IMR-90 (cell line): Measurements from ENCODE around the gene DSE. TPM values are rescaled to one million over a fixed set of nuclear protein-coding genes. Genes with fewer than 3 reads are reported as not detected.

Experiments
- ATAC-seq: fragments of 200-7000 bp; cut with Tn5 transposase; 2 replicates; pipeline ENCODE4 v1.9.1; 2020; ENCODE audit warnings: low read depth, mild to moderate bottlenecking, moderate library complexity
- BruUV-seq: library from RNA; stranded (reverse); fragments of 400-500 nt; replicated peaks from 2 replicates; lab custom pipeline; 2021; lab: Mats Ljungman, UMichigan
- CTCF ChIA-PET: fragments of 300-600 bp; formaldehyde crosslinking; extraction: SDS; loops from one replicate; lab custom pipeline; 2021; ENCODE audit warnings: antibody characterized with exemption; lab: Yijun Ruan, JAX
- POLR2A ChIA-PET: fragments of 300-600 bp; sonication (Branson Sonifier 250); formaldehyde crosslinking; loops from one replicate; lab custom pipeline; 2022; ENCODE audit warnings: antibody characterized with exemption; ENCODE audit not compliant: unreplicated experiment; lab: Charles Lee
- DNase-seq: peaks from one replicate; pipeline ENCODE4 v3.0.0; 2013
- H2AFZ ChIP-seq: replicated peaks from 2 replicates; pipeline ENCODE3; 2013; ENCODE audit warnings: low read length, mild to moderate bottlenecking; ENCODE audit not compliant: poor library complexity
- H2AK5ac ChIP-seq: 2 replicates; pipeline ENCODE4 v1.6.1; 2013; ENCODE audit warnings: low read depth, low read length, inconsistent platforms
- H2AK9ac ChIP-seq: replicated peaks from 2 replicates; pipeline ENCODE3; 2013; ENCODE audit warnings: mild to moderate bottlenecking, low read depth, low read length, moderate library complexity; ENCODE audit not compliant: poor library complexity
- H2BK120ac ChIP-seq: 2 replicates; pipeline ENCODE4 v1.6.1; 2013; ENCODE audit warnings: low read depth, low read length, inconsistent platforms
- H2BK15ac ChIP-seq: 3 replicates; pipeline ENCODE4 v1.6.1; 2013; ENCODE audit warnings: low read depth, low read length, inconsistent platforms
- H2BK20ac ChIP-seq: 2 replicates; pipeline ENCODE4 v1.6.1; 2013; ENCODE audit warnings: low read depth, mild to moderate bottlenecking, inconsistent platforms, low read length, moderate library complexity
- H2BK5ac ChIP-seq: 2 replicates; pipeline ENCODE4 v1.6.1; 2013; ENCODE audit warnings: mild to moderate bottlenecking, low read depth, low read length, inconsistent platforms; ENCODE audit not compliant: poor library complexity, severe bottlenecking
- H3K14ac ChIP-seq: replicated peaks from 2 replicates; pipeline ENCODE4 v1.6.1; 2013; ENCODE audit warnings: low read depth, low read length, inconsistent platforms
- H3K18ac ChIP-seq: 2 replicates; pipeline ENCODE4 v1.6.1; 2013; ENCODE audit warnings: low read depth, low read length, control low read depth
- H3K23ac ChIP-seq: 2 replicates; pipeline ENCODE4 v1.6.1; 2013; ENCODE audit warnings: low read depth, low read length, inconsistent platforms
- H3K27ac ChIP-seq: 2 replicates; pipeline ENCODE4 v1.5.1; 2013; ENCODE audit warnings: mild to moderate bottlenecking, control low read depth, low read length; ENCODE audit not compliant: insufficient read depth
- H3K27me3 ChIP-seq: 2 replicates; pipeline ENCODE4 v1.6.1; 2013; ENCODE audit warnings: low read length; ENCODE audit not compliant: control insufficient read depth, insufficient read depth
- H3K36me3 ChIP-seq: 2 replicates; pipeline ENCODE4 v1.6.1; 2013; ENCODE audit warnings: low read length, mixed read lengths; ENCODE audit not compliant: control insufficient read depth, insufficient read depth
- H3K4ac ChIP-seq: 2 replicates; pipeline ENCODE4 v1.6.1; 2013; ENCODE audit warnings: low read depth, low read length, inconsistent platforms
- H3K4me1 ChIP-seq: 2 replicates; pipeline ENCODE4 v1.6.1; 2013; ENCODE audit warnings: low read length, mixed read lengths; ENCODE audit not compliant: control insufficient read depth, insufficient read depth
- H3K4me2 ChIP-seq: 2 replicates; pipeline ENCODE4 v1.6.1; 2013; ENCODE audit warnings: low read depth, mild to moderate bottlenecking, control low read depth, low read length, moderate library complexity
- H3K4me3 ChIP-seq: 2 replicates; pipeline ENCODE4 v1.5.1; 2013; ENCODE audit warnings: low read depth, mild to moderate bottlenecking, control low read depth, low read length, moderate library complexity; ENCODE audit not compliant: insufficient read depth
- H3K56ac ChIP-seq: 2 replicates; pipeline ENCODE4 v1.6.1; 2013; ENCODE audit warnings: low read length, inconsistent platforms; ENCODE audit not compliant: insufficient read depth; ENCODE audit errors: extremely low read depth
- H3K79me1 ChIP-seq, 2 experiments: 2 replicates each; pipeline ENCODE4 v1.6.1; 2013; ENCODE audit warnings: low read length in 2 of 2, inconsistent platforms in 1 of 2, low read depth in 1 of 2
- H3K9ac ChIP-seq: 2 replicates; pipeline ENCODE4 v1.6.1; 2013; ENCODE audit warnings: low read depth, low read length, control low read depth
- H3K9me1 ChIP-seq: 2 replicates; pipeline ENCODE4 v1.6.1; 2013; ENCODE audit warnings: low read length, inconsistent platforms; ENCODE audit not compliant: insufficient read depth
- H3K9me3 ChIP-seq: 2 replicates; pipeline ENCODE4 v1.6.1; 2013; ENCODE audit warnings: low read length; ENCODE audit not compliant: control insufficient read depth, insufficient read depth
- H4K20me1 ChIP-seq: 2 replicates; pipeline ENCODE4 v1.6.1; 2013; ENCODE audit warnings: low read length, inconsistent platforms; ENCODE audit not compliant: insufficient read depth
- H4K5ac ChIP-seq: 2 replicates; pipeline ENCODE4 v1.6.1; 2013; ENCODE audit warnings: mild to moderate bottlenecking, low read depth, low read length, control low read depth
- H4K8ac ChIP-seq, 2 experiments: 2 replicates each; pipeline ENCODE4 v1.6.1; 2013; ENCODE audit warnings: low read depth in 2 of 2, low read length in 2 of 2, control low read depth in 1 of 2, inconsistent platforms in 1 of 2
- H4K91ac ChIP-seq: 2 replicates; pipeline ENCODE4 v1.6.1; 2013; ENCODE audit warnings: low read depth, low read length, inconsistent platforms; ENCODE audit not compliant: insufficient read depth
- BHLHE40 ChIP-seq: fragments of 150-350 bp; IDR thresholded peaks from 2 replicates; pipeline ENCODE4 v1.6.1; 2016; ENCODE audit warnings: mild to moderate bottlenecking, low read depth, low read length
- CEBPB ChIP-seq: IDR thresholded peaks from 2 replicates; pipeline ENCODE4 v1.6.1; 2012; ENCODE audit warnings: low read depth, low read length, improper control_type of control experiment
- CHD1 ChIP-seq: IDR thresholded peaks from 2 replicates; pipeline ENCODE4 v1.6.1; 2012; ENCODE audit warnings: low read depth, low read length, improper control_type of control experiment
- CTCF ChIP-seq: conservative IDR thresholded peaks from 2 replicates; pipeline ENCODE4 v1.5.1; 2012; ENCODE audit warnings: mild to moderate bottlenecking, low read depth, low read length, improper control_type of control experiment
- ELK1 ChIP-seq: fragments of 150-350 bp; IDR thresholded peaks from 2 replicates; pipeline ENCODE4 v1.6.1; 2016; ENCODE audit warnings: low read depth, mild to moderate bottlenecking, low read length, moderate library complexity, borderline replicate concordance
- FOS ChIP-seq: fragments of 150-350 bp; IDR thresholded peaks from 2 replicates; pipeline ENCODE4 v1.6.1; 2016; ENCODE audit warnings: low read depth, low read length
- MAFK ChIP-seq: IDR thresholded peaks from 2 replicates; pipeline ENCODE4 v1.6.1; 2012; ENCODE audit warnings: low read depth, low read length, improper control_type of control experiment
- MAZ ChIP-seq: IDR thresholded peaks from 2 replicates; pipeline ENCODE4 v1.6.1; 2012; ENCODE audit warnings: low read depth, mild to moderate bottlenecking, low read length, improper control_type of control experiment, moderate library complexity, borderline replicate concordance
- MXI1 ChIP-seq: IDR thresholded peaks from 2 replicates; pipeline ENCODE4 v1.6.1; 2012; ENCODE audit warnings: low read depth, mild to moderate bottlenecking, low read length, moderate library complexity, borderline replicate concordance
- NFE2L2 ChIP-seq: fragments of 150-350 bp; IDR thresholded peaks from 2 replicates; pipeline ENCODE4 v1.6.1; 2016; ENCODE audit warnings: low read depth, mild to moderate bottlenecking, low read length
- POLR2A ChIP-seq: IDR thresholded peaks from 2 replicates; pipeline ENCODE4 v1.6.1; 2012; ENCODE audit warnings: mild to moderate bottlenecking, low read depth, low read length
- RAD21 ChIP-seq: IDR thresholded peaks from 2 replicates; pipeline ENCODE4 v1.6.1; 2012; ENCODE audit warnings: low read length, improper control_type of control experiment
- RCOR1 ChIP-seq: IDR thresholded peaks from 2 replicates; pipeline ENCODE4 v1.6.1; 2012; ENCODE audit warnings: mild to moderate bottlenecking, low read length, improper control_type of control experiment; ENCODE audit not compliant: insufficient replicate concordance
- RFX5 ChIP-seq: IDR thresholded peaks from 2 replicates; pipeline ENCODE4 v1.8.0; 2012; ENCODE audit warnings: low read depth, mild to moderate bottlenecking, low read length, moderate library complexity
- SMC3 ChIP-seq: fragments of 150-350 bp; IDR thresholded peaks from 2 replicates; pipeline ENCODE4 v1.6.1; 2016; ENCODE audit warnings: low read depth, mild to moderate bottlenecking, antibody characterized with exemption, low read length, moderate library complexity
- USF2 ChIP-seq: fragments of 150-350 bp; IDR thresholded peaks from 2 replicates; pipeline ENCODE4 v1.6.1; 2017; ENCODE audit warnings: mild to moderate bottlenecking, antibody characterized with exemption, low read length, low read depth
- WGBS, 2 experiments: methylation state at CpG; one replicate each; pipeline versions ENCODE4 v1.1.5 to v1.1.7; 2013; ENCODE audit warnings: missing lambda C conversion rate in 2 of 2; ENCODE audit not compliant: insufficient read length in 1 of 2; ENCODE audit errors: extremely low coverage in 2 of 2; 5-methylcytosine and 5-hydroxymethylcytosine counted together
- dilution Hi-C: fragments of 300-500 bp; cut with HindIII; formaldehyde crosslinking; loops from one replicate; pipeline ENCODE4 v1.14.3; 2018; ENCODE audit warnings: low sequenced_read_pairs; ENCODE audit not compliant: unreplicated experiment
- in situ Hi-C: fragments of 300-500 bp; cut with MboI; formaldehyde crosslinking; loops from 3 replicates; pipeline ENCODE4 v1.14.3; 2019; ENCODE audit warnings: low sequenced_read_pairs, inconsistent platforms, mixed read lengths
- intact Hi-C: fragments of 100-400 bp; cut with micrococcal nuclease; formaldehyde crosslinking; loops from 2 replicates; pipeline ENCODE4 v1.10.0; 2022
- polyA plus RNA-seq, 3 experiments: library from polyadenylated mRNA; depleted of rRNA; stranded (reverse); fragments of >200 nt; gene quantifications; 2 replicates each; pipeline ENCODE4 v1.2.3, GENCODE V29; 2012; ENCODE audit warnings: low replicate concordance in 1 of 3
- total RNA-seq: library from RNA; depleted of rRNA; stranded (reverse); fragments of >200 nt; gene quantifications from 2 replicates; pipeline ENCODE4 v1.2.3, GENCODE V29; 2012

Gene DSE
- total and polyA plus RNA-seq, 2 of the 4 experiments (the other 2 are of a cell fraction), result 48.0 to 154 TPM

- H3K36me3 ChIP-seq, result peaks cover 5% of the 10 kb centered on the region
- H2AFZ ChIP-seq, result no peak overlapping the region
- intact Hi-C loops, result no loop called here
- ChIA-PET POLR2A (no interaction called here), CTCF (interaction anchor here (0.6 kb wide), 1 partner anchor 98 kb away, joined by 3 read pairs; the partner anchor contains the start of gene CALHM5)
- H3K4me1 ChIP-seq, result peaks cover 4% of the 10 kb centered on the region
- H2BK15ac ChIP-seq, result no peak overlapping the region
- H4K8ac ChIP-seq, result no peak overlapping the region
- no peak overlapping the region for H4K5ac ChIP-seq
- H3K4ac ChIP-seq, result no peak overlapping the region
- no peak for ATAC-seq
- H3K4me3 ChIP-seq, result no peak overlapping the region
- no peak overlapping the region for H3K9ac ChIP-seq
- WGBS, 2 experiments, result no CpG with 5 or more reads among the region's 1 CpG
- H3K27me3 ChIP-seq, result no peaks in the 10 kb centered on the region
- H4K20me1 ChIP-seq, result no peaks in the 10 kb centered on the region; the same call in 1 of the 2 replicates
- no TSS peak for BruUV-seq
- no peaks in the 10 kb centered on the region for H3K9me3 ChIP-seq
- H2BK120ac ChIP-seq, result no peak overlapping the region
- H3K18ac ChIP-seq, result no peak overlapping the region
- no peak for TF ChIP-seq CEBPB
- TF ChIP-seq CHD1, result no peak
- no peak for TF ChIP-seq RFX5
- no peak for TF ChIP-seq RCOR1
- TF ChIP-seq BHLHE40, result no peak
- TF ChIP-seq POLR2A, result no peak
- TF ChIP-seq SMC3, result no peak
- TF ChIP-seq ELK1, result no peak
- TF ChIP-seq MAFK, result no peak
- TF ChIP-seq NFE2L2, result no peak
- TF ChIP-seq FOS, result no peak
- TF ChIP-seq MXI1, result no peak
- no peak for TF ChIP-seq CTCF
- TF ChIP-seq RAD21, result no peak
- TF ChIP-seq MAZ, result no peak
- no peak for TF ChIP-seq USF2
- H3K9me1 ChIP-seq, result peaks cover 8% of the 10 kb centered on the region
- H3K56ac ChIP-seq, result no peak overlapping the region
- H3K27ac ChIP-seq, result no peak overlapping the region
- H4K91ac ChIP-seq, result no peak overlapping the region
- no peak overlapping the region for H2AK9ac ChIP-seq
- no peak for DNase-seq
- no peak overlapping the region for H3K23ac ChIP-seq
- no peak overlapping the region for H3K14ac ChIP-seq
- no peak overlapping the region for H3K4me2 ChIP-seq
- in situ Hi-C loops, result no loop called here
- no peak overlapping the region for H2AK5ac ChIP-seq
- peaks cover 43 to 58% of the 10 kb centered on the region in 2 experiments for H3K79me1 ChIP-seq
- H2BK5ac ChIP-seq, result no peak overlapping the region
- no peak overlapping the region for H2BK20ac ChIP-seq
- dilution Hi-C loops, result no loop called here
These were observed 42.6 kb downstream of the DSE start for GRCh38 chr6:116413357-116413756.
